Hepatocyte (in vitro differentiated cells): ENCODE results near the gene VIL1. TPM values are rescaled to one million over a fixed set of nuclear protein-coding genes. Genes with fewer than 3 reads are reported as not detected.

Experiments used
- DNase-seq: peaks from one replicate; pipeline ENCODE4 v3.0.0-alpha.2; 2016; ENCODE audit warnings: low spot score
- H2AFZ ChIP-seq: fragments of 200-600 bp; sonication (generic); 2 replicates; pipeline ENCODE4 v1.6.0; 2016; ENCODE audit warnings: antibody characterized with exemption, mild to moderate bottlenecking
- H3K27ac ChIP-seq: fragments of 200-600 bp; sonication (generic); 2 replicates; pipeline ENCODE4 v1.5.1; 2016; ENCODE audit warnings: mild to moderate bottlenecking
- H3K27me3 ChIP-seq: fragments of 200-600 bp; sonication (generic); 2 replicates; pipeline ENCODE4 v1.6.1; 2016
- H3K36me3 ChIP-seq: fragments of 200-600 bp; sonication (generic); replicated peaks from 2 replicates; pipeline ENCODE4 v1.5.1; 2016; ENCODE audit warnings: low read depth; ENCODE audit not compliant: insufficient read depth
- H3K4me1 ChIP-seq: fragments of 200-600 bp; sonication (generic); 2 replicates; pipeline ENCODE4 v1.5.1; 2016; ENCODE audit warnings: mild to moderate bottlenecking, moderate library complexity; ENCODE audit not compliant: insufficient read depth
- H3K4me2 ChIP-seq: fragments of 200-600 bp; sonication (generic); 2 replicates; pipeline ENCODE4 v1.6.0; 2016
- H3K4me3 ChIP-seq: fragments of 200-600 bp; sonication (generic); 2 replicates; pipeline ENCODE4 v1.5.1; 2016; ENCODE audit warnings: mild to moderate bottlenecking
- H3K79me2 ChIP-seq: fragments of 200-600 bp; sonication (generic); 2 replicates; pipeline ENCODE4 v1.6.0; 2017; ENCODE audit warnings: mild to moderate bottlenecking
- H3K9me2 ChIP-seq: fragments of 200-600 bp; sonication (generic); replicated peaks from 2 replicates; pipeline ENCODE4 v1.6.0; 2017; ENCODE audit warnings: mild to moderate bottlenecking; ENCODE audit not compliant: insufficient read depth
- H3K9me3 ChIP-seq: fragments of 200-600 bp; sonication (generic); 2 replicates; pipeline ENCODE4 v1.5.1; 2016; ENCODE audit warnings: low read depth, mild to moderate bottlenecking
- H4K20me1 ChIP-seq: fragments of 200-600 bp; sonication (generic); 2 replicates; pipeline ENCODE4 v1.6.0; 2016; ENCODE audit warnings: mild to moderate bottlenecking; ENCODE audit not compliant: insufficient read depth, poor library complexity, severe bottlenecking
- CTCF ChIP-seq: fragments of 200-600 bp; sonication (generic); IDR thresholded peaks from 2 replicates; pipeline ENCODE4 v1.5.1; 2016; ENCODE audit warnings: antibody characterized with exemption, mild to moderate bottlenecking; ENCODE audit not compliant: poor library complexity
- EZH2 ChIP-seq: fragments of 200-600 bp; sonication (generic); IDR thresholded peaks from 2 replicates; pipeline ENCODE4 v1.6.1; 2016; ENCODE audit warnings: antibody characterized with exemption, mild to moderate bottlenecking, borderline replicate concordance
- EZH2phosphoT487 ChIP-seq: fragments of 200-600 bp; sonication (generic); IDR thresholded peaks from one replicate; pipeline ENCODE4 v1.6.1; 2018; ENCODE audit warnings: antibody characterized with exemption, mild to moderate bottlenecking, low read depth, moderate library complexity; ENCODE audit not compliant: unreplicated experiment, severe bottlenecking
- WGBS: methylation state at CpG from one replicate; pipeline ENCODE4 v1.1.6; 2016; ENCODE audit warnings: low lambda C conversion rate; ENCODE audit errors: missing lambda C conversion rate; 5-methylcytosine and 5-hydroxymethylcytosine counted together
- polyA plus RNA-seq: library from polyadenylated mRNA; unstranded; fragments of >200 nt; fragmentation: Nextera tagmentation; extraction: Ambion mirVana; gene quantifications from 2 replicates; pipeline ENCODE4 v1.2.1, GENCODE V29; 2016
- total RNA-seq: library from RNA; depleted of rRNA; stranded (reverse); fragments of >200 nt; gene quantifications from 2 replicates; pipeline ENCODE4 v1.2.3, GENCODE V29; 2014

Gene VIL1
- total and polyA plus RNA-seq, 2 experiments from 2014 or later: 160 to 261 TPM

DNA sequence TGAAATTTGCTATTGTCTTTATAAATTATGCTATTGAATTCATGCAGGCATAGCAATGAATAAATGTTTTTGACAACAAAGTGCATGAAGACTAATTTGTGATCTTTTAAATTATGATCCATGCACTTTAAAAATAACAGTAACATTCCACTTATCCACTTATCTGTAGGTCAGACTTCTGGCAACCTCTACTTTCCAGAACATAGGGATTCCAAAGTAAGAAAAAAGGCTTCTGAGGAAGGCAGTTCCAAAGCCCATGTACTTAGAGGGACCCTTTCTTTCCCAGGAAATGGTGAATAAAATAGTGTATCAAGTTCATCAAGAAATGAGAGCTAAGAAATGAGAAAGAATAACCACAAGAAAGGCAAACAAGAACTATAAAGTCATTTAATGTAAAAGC, 58.3 kb downstream of the VIL1 start:
- no peaks in the 10 kb centered on the region for H3K36me3 ChIP-seq
- peak overlapping the region; percentile 45 for H3K27ac ChIP-seq

GRCh38 chr2:218478544-218478943, 59.6 kb downstream of the VIL1 start:
- Histone ChIP-seq H3K4me2 (no peak overlapping the region), H3K4me1 (peaks cover 6% of the 10 kb centered on the region), H3K9me2 (no peaks in the 10 kb centered on the region), H3K79me2 (no peaks in the 10 kb centered on the region), H3K9me3 (no peaks in the 10 kb centered on the region), H3K4me3 (no peak overlapping the region), H3K27ac (no peak overlapping the region), H4K20me1 (no peaks in the 10 kb centered on the region), H3K27me3 (no peaks in the 10 kb centered on the region), H3K36me3 (no peaks in the 10 kb centered on the region), H2AFZ (no peak overlapping the region)
- TF ChIP-seq CTCF (no peak), EZH2phosphoT487 (no peak), EZH2 (no peak)
- WGBS: 87% methylated on average over 2 of the region's 2 CpGs
- no peak for DNase-seq

More for the DNA sequence above, 58.3 kb downstream of the VIL1 start:
- no peak for DNase-seq
- Histone ChIP-seq H2AFZ (no peak overlapping the region), H3K27me3 (no peaks in the 10 kb centered on the region), H3K4me3 (no peak overlapping the region), H4K20me1 (no peaks in the 10 kb centered on the region), H3K4me1 (peaks cover 6% of the 10 kb centered on the region), H3K9me3 (no peaks in the 10 kb centered on the region), H3K4me2 (peak overlapping the region; percentile 5), H3K79me2 (no peaks in the 10 kb centered on the region), H3K9me2 (no peaks in the 10 kb centered on the region)
- no peak for TF ChIP-seq CTCF
- no peak for TF ChIP-seq EZH2phosphoT487
- no peak for TF ChIP-seq EZH2

DNA sequence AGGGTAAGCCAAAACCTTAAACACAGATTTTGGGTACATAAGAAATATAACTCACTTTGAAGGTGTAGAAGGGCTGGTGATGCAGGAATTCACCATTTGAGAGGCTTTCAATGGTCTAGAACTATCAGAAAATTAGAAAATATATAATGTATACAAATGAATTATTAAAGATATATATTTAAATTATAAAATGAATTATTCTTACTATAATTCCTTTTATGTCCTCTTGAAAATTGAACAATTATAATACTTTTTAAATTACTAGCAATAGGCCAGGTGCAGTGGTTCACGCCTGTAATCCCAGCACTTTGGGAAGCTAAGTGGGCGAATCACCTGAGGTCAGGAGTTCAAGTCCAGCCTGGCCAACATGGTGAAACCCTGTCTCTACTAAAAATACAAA, 60.7 kb downstream of the VIL1 start:
- Histone ChIP-seq H3K79me2 (no peaks in the 10 kb centered on the region), H3K9me2 (no peaks in the 10 kb centered on the region), H3K4me2 (no peak overlapping the region), H3K4me3 (no peak overlapping the region), H3K27ac (no peak overlapping the region), H3K4me1 (peaks cover 6% of the 10 kb centered on the region), H3K9me3 (no peaks in the 10 kb centered on the region), H3K36me3 (no peaks in the 10 kb centered on the region), H2AFZ (no peak overlapping the region), H4K20me1 (no peaks in the 10 kb centered on the region), H3K27me3 (no peaks in the 10 kb centered on the region)
- DNase-seq: no peak
- WGBS: 97% methylated on average over 2 of the region's 2 CpGs
- no peak for TF ChIP-seq EZH2phosphoT487
- TF ChIP-seq CTCF: no peak
- no peak for TF ChIP-seq EZH2

- Histone ChIP-seq H3K4me3 (no peak overlapping the region), H3K9me3 (no peaks in the 10 kb centered on the region), H3K4me2 (no peak overlapping the region), H3K4me1 (no peaks in the 10 kb centered on the region), H3K27me3 (no peaks in the 10 kb centered on the region), H3K79me2 (no peaks in the 10 kb centered on the region), H3K27ac (no peak overlapping the region), H3K36me3 (no peaks in the 10 kb centered on the region), H2AFZ (no peak overlapping the region), H4K20me1 (no peaks in the 10 kb centered on the region), H3K9me2 (no peaks in the 10 kb centered on the region)
- no peak for DNase-seq
- 75% methylated on average over 1 of the region's 1 CpG for WGBS
- no peak for TF ChIP-seq CTCF
- no peak for TF ChIP-seq EZH2
- TF ChIP-seq EZH2phosphoT487: no peak
Measured at GRCh38 chr2:218482651-218483050, 63.7 kb downstream of the VIL1 start.
